ENCODE data around the gene SLC36A3.
"Not testable (repeated sequence)": the region's sequence is repeated elsewhere in the genome, so short reads cannot be mapped to it uniquely, and the experiment has no call there.

SLC36A3 gene

GRCh38 chr5:151236888-151237287 lies 66.7 kb downstream of the SLC36A3 start:
- Histone ChIP-seq H3K4me1 (no peaks in the 10 kb centered on the region), H3K4me3 (ENCODE audit: low read depth, low read length) (no peak overlapping the region), H3K9me3 (no peaks in the 10 kb centered on the region), H3K36me3 (no peaks in the 10 kb centered on the region), H3K27me3 (no peaks in the 10 kb centered on the region; the same call in 1 of the 2 replicates)
- TF ChIP-seq, protein P1, sequence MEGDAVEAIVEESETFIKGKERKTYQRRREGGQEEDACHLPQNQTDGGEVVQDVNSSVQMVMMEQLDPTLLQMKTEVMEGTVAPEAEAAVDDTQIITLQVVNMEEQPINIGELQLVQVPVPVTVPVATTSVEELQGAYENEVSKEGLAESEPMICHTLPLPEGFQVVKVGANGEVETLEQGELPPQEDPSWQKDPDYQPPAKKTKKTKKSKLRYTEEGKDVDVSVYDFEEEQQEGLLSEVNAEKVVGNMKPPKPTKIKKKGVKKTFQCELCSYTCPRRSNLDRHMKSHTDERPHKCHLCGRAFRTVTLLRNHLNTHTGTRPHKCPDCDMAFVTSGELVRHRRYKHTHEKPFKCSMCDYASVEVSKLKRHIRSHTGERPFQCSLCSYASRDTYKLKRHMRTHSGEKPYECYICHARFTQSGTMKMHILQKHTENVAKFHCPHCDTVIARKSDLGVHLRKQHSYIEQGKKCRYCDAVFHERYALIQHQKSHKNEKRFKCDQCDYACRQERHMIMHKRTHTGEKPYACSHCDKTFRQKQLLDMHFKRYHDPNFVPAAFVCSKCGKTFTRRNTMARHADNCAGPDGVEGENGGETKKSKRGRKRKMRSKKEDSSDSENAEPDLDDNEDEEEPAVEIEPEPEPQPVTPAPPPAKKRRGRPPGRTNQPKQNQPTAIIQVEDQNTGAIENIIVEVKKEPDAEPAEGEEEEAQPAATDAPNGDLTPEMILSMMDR (IDR thresholded peaks at IDR 0.05; ENCODE audit: low read depth, low read length) = no peak
- no peak for DNase-seq

- H3K27me3 ChIP-seq; H3K4me3 ChIP-seq (ENCODE audit: low read depth, low read length); H3K36me3 ChIP-seq; DNase-seq; H3K9me3 ChIP-seq; H3K4me1 ChIP-seq: not testable (repeated sequence)
Measured at GRCh38 chr5:151235239-151235571, 68.4 kb downstream of the SLC36A3 start.

GRCh38 chr5:151234476-151235238 lies 68.9 kb downstream of the SLC36A3 start:
- peaks cover 8% of the 10 kb centered on the region for H3K27me3 ChIP-seq
- H3K4me3 ChIP-seq (ENCODE audit: low read depth, low read length) = no peak overlapping the region
- no peak for DNase-seq
- H3K4me1 ChIP-seq = no peaks in the 10 kb centered on the region
- TF ChIP-seq, protein P1 (IDR thresholded peaks at IDR 0.05; ENCODE audit: low read depth, low read length) = no peak
- no peaks in the 10 kb centered on the region for H3K36me3 ChIP-seq
- no peaks in the 10 kb centered on the region for H3K9me3 ChIP-seq

DNA sequence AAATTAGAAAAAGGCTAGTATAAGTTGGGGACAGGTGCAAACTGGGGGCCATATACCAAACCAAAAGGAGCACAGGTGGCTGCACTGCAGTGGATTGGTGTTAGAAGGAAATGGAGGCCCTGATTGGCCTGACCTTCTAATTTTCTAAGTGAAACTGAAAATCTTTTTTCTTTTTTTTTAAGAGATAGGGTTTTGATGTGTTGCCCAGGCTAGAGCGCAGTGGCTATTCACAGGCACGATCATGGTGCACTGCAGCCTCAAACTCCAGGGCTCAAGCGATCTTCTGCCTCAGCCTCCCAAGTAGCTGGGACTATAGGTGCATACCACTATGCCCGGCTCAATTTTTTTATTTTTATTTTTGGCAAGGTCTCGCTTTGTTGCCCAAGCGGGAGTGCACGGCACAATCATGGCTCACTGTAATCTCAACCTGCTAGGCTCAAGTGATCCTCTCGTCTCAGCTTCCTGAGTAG lies 69.9 kb downstream of the SLC36A3 start:
- Histone ChIP-seq H3K9me3 (no peaks in the 10 kb centered on the region), H3K27me3 (peaks cover 11% of the 10 kb centered on the region), H3K4me3 (ENCODE audit: low read depth, low read length) (no peak overlapping the region), H3K36me3 (no peaks in the 10 kb centered on the region), H3K4me1 (no peaks in the 10 kb centered on the region)
- TF ChIP-seq, protein P1 (IDR thresholded peaks at IDR 0.05; ENCODE audit: low read depth, low read length) = no peak
- DNase-seq = no peak

DNA sequence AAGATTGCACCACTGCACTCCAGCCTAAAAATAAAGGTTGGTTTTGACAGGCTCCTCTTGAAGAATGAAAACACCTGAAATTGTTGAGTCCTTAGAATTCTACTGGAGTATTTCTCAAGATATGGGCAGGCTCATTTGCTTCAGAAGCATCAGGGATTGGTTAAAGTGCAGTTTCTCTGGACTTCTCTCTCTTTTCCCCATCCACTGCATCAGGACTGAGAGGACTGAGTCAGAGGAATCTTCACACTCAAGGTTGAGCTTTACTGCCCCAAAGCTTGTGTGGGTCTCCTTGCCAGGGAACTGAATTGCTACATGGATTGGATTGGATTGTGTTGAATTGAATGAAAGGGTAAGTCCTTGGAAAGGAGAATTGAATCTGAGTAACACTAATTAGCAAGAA lies 72.2 kb downstream of the SLC36A3 start:
- Histone ChIP-seq H3K4me3 (ENCODE audit: low read depth, low read length) (no peak overlapping the region), H3K4me1 (no peaks in the 10 kb centered on the region), H3K27me3 (peaks cover 11% of the 10 kb centered on the region), H3K9me3 (no peaks in the 10 kb centered on the region), H3K36me3 (no peaks in the 10 kb centered on the region)
- no peak for DNase-seq
- TF ChIP-seq, protein P1 (IDR thresholded peaks at IDR 0.05; ENCODE audit: low read depth, low read length) = no peak

- TF ChIP-seq, protein P1 (IDR thresholded peaks at IDR 0.05; ENCODE audit: low read depth, low read length) = no peak
- H3K36me3 ChIP-seq = no peaks in the 10 kb centered on the region
- peaks cover 11% of the 10 kb centered on the region for H3K27me3 ChIP-seq
- DNase-seq = no peak
- H3K9me3 ChIP-seq = no peaks in the 10 kb centered on the region
- H3K4me1 ChIP-seq = no peaks in the 10 kb centered on the region
- H3K4me3 ChIP-seq (ENCODE audit: low read depth, low read length) = no peak overlapping the region
Measured at GRCh38 chr5:151230048-151230680, 73.4 kb downstream of the SLC36A3 start.

All from BE2C (cell line).